Neuronal stem cell (in vitro differentiated cells): ENCODE results near the gene SZRD1.

ENCODE experiments used
- DNase-seq: peaks from one replicate; pipeline ENCODE4 v3.0.0-alpha.2; 2013; ENCODE audit warnings: low spot score
- H2AFZ ChIP-seq: one replicate; pipeline ENCODE4 v1.6.1; 2013; ENCODE audit warnings: mild to moderate bottlenecking, low read length, inconsistent platforms
- H2AK5ac ChIP-seq: 2 replicates; pipeline ENCODE4 v1.6.1; 2013; ENCODE audit warnings: low read depth, mild to moderate bottlenecking, inconsistent platforms, low read length, moderate library complexity, mixed read lengths
- H2BK120ac ChIP-seq: 2 replicates; pipeline ENCODE4 v1.6.1; 2013; ENCODE audit warnings: low read depth, mild to moderate bottlenecking, inconsistent platforms, low read length, moderate library complexity, mixed read lengths
- H2BK12ac ChIP-seq: one replicate; pipeline ENCODE4 v1.6.1; 2013; ENCODE audit warnings: low read length, inconsistent platforms
- H2BK15ac ChIP-seq: 2 replicates; pipeline ENCODE4 v1.6.1; 2013; ENCODE audit warnings: mild to moderate bottlenecking, low read length, inconsistent platforms, mixed read lengths
- H2BK5ac ChIP-seq: one replicate; pipeline ENCODE4 v1.6.1; 2013; ENCODE audit warnings: inconsistent platforms, mild to moderate bottlenecking, low read length, moderate library complexity
- H3K14ac ChIP-seq: one replicate; pipeline ENCODE4 v1.6.1; 2013; ENCODE audit warnings: low read length, inconsistent platforms
- H3K18ac ChIP-seq: 2 replicates; pipeline ENCODE4 v1.6.1; 2013; ENCODE audit warnings: low read length, inconsistent platforms
- H3K23ac ChIP-seq: 2 replicates; pipeline ENCODE4 v1.6.1; 2013; ENCODE audit warnings: low read depth, mild to moderate bottlenecking, mixed read lengths, low read length, inconsistent platforms; ENCODE audit not compliant: poor library complexity
- H3K27ac ChIP-seq: replicated peaks from 3 replicates; pipeline ENCODE4 v1.5.1; 2013; ENCODE audit warnings: low read length, inconsistent platforms
- H3K27me3 ChIP-seq, 3 experiments: 2 replicates each; pipeline ENCODE4 v1.6.1; 2013; ENCODE audit warnings: low read length in 3 of 3, mild to moderate bottlenecking in 2 of 3, inconsistent platforms in 1 of 3, low read depth in 1 of 3, mixed read lengths in 1 of 3, moderate library complexity in 1 of 3; ENCODE audit not compliant: control insufficient read depth in 3 of 3, insufficient read depth in 3 of 3
- H3K36me3 ChIP-seq, 2 donors: replicated peaks in 1 of 2; 2 replicates each; pipeline ENCODE4 v1.6.1; 2013; ENCODE audit warnings: low read length in 2 of 2; ENCODE audit not compliant: control insufficient read depth in 2 of 2, insufficient read depth in 2 of 2
- H3K4ac ChIP-seq: 2 replicates; pipeline ENCODE4 v1.6.1; 2013; ENCODE audit warnings: inconsistent platforms, mild to moderate bottlenecking, low read length, moderate library complexity
- H3K4me1 ChIP-seq, 2 donors: 1 replicate in 1 of 2; 2 replicates in 1 of 2; pipeline ENCODE4 v1.6.1; 2013; ENCODE audit warnings: low read length in 2 of 2, low read depth in 1 of 2; ENCODE audit not compliant: control insufficient read depth in 2 of 2, insufficient read depth in 1 of 2
- H3K4me2 ChIP-seq: one replicate; pipeline ENCODE4 v1.6.1; 2013; ENCODE audit warnings: mild to moderate bottlenecking, low read length, inconsistent platforms; ENCODE audit not compliant: insufficient read depth, poor library complexity, severe bottlenecking
- H3K4me3 ChIP-seq, 2 donors: 2 replicates each; pipeline ENCODE4 v1.5.1; 2013; ENCODE audit warnings: low read length in 2 of 2, mild to moderate bottlenecking in 2 of 2, inconsistent platforms in 1 of 2, moderate library complexity in 1 of 2
- H3K79me1 ChIP-seq: one replicate; pipeline ENCODE4 v1.6.1; 2013; ENCODE audit warnings: low read depth, mild to moderate bottlenecking, inconsistent platforms, low read length, moderate library complexity
- H3K9ac ChIP-seq: one replicate; pipeline ENCODE4 v1.6.1; 2013; ENCODE audit warnings: mild to moderate bottlenecking, low read depth, low read length, inconsistent platforms; ENCODE audit not compliant: poor library complexity
- H3K9me3 ChIP-seq, 2 donors: replicated peaks in 1 of 2; 2 replicates each; pipeline versions ENCODE3 to v1.6.1; 2013; ENCODE audit warnings: low read length in 2 of 2, mild to moderate bottlenecking in 2 of 2, inconsistent platforms in 1 of 2, low read depth in 1 of 2, mixed read lengths in 1 of 2, moderate library complexity in 1 of 2; ENCODE audit not compliant: control insufficient read depth in 2 of 2, insufficient read depth in 1 of 2
- H4K8ac ChIP-seq: one replicate; pipeline ENCODE4 v1.6.1; 2013; ENCODE audit warnings: low read depth, mild to moderate bottlenecking, inconsistent platforms, low read length, moderate library complexity
- H4K91ac ChIP-seq: one replicate; pipeline ENCODE4 v1.6.1; 2013; ENCODE audit warnings: low read length, low read depth, mild to moderate bottlenecking, inconsistent platforms; ENCODE audit not compliant: poor library complexity
- WGBS, 2 donors: extraction: QIAGEN DNeasy Blood & Tissue Kit; methylation state at CpG; one replicate each; pipeline ENCODE4 v1.1.7; 2013; ENCODE audit warnings: missing lambda C conversion rate in 2 of 2, mixed read lengths in 1 of 2; ENCODE audit not compliant: insufficient read length in 2 of 2, insufficient replicate concordance in 1 of 2; ENCODE audit errors: extremely low coverage in 2 of 2; 5-methylcytosine and 5-hydroxymethylcytosine counted together

The SZRD1 gene

GRCh38 chr1:16351456-16351993, 15.5 kb upstream of the SZRD1 start:
- H3K9me3 ChIP-seq = no peaks in the 10 kb centered on the region
- H3K4me1 ChIP-seq = peaks cover 7 to 10% of the 10 kb centered on the region in 2 donors
- peak overlapping the region; percentile 93 for H2AFZ ChIP-seq
- H3K9ac ChIP-seq = peak overlapping the region; percentile 99
- H2AK5ac ChIP-seq = peak overlapping the region; percentile 65
- no peak overlapping the region for H4K91ac ChIP-seq
- peak overlapping the region; percentile 87 for H2BK15ac ChIP-seq
- no peak overlapping the region for H4K8ac ChIP-seq
- H2BK5ac ChIP-seq = peak overlapping the region; percentile 94
- no peaks in the 10 kb centered on the region for H3K27me3 ChIP-seq
- peak overlapping the region; percentile 63 for H3K4me2 ChIP-seq
- H3K4me3 ChIP-seq = peak overlapping the region; percentile 93 to 99
- DNase-seq = no peak
- H2BK12ac ChIP-seq = no peak overlapping the region
- peak overlapping the region; percentile 99 for H3K14ac ChIP-seq
- peak overlapping the region; percentile 99 for H3K23ac ChIP-seq
- peak overlapping the region; percentile 100 for H3K18ac ChIP-seq
- WGBS, 2 donors = no CpG with 5 or more reads among the region's 20 CpGs
- H3K4ac ChIP-seq = no peak overlapping the region
- no peak overlapping the region for H2BK120ac ChIP-seq
- peaks cover 0 to 10% of the 10 kb centered on the region in 2 donors for H3K36me3 ChIP-seq
- peaks cover 5% of the 10 kb centered on the region for H3K79me1 ChIP-seq
- peak overlapping the region; percentile 76 for H3K27ac ChIP-seq

- no CpG with 5 or more reads among the region's 81 CpGs for WGBS, 2 donors
- Histone ChIP-seq H3K27me3 (peaks cover 0 to 2% (median 0%) of the 10 kb centered on the region in 3 experiments), H3K36me3 (peaks cover 0 to 10% of the 10 kb centered on the region in 2 donors), H3K23ac (peak within 1 kb of the TSS; percentile 99), H3K4me1 (peaks cover 7 to 10% of the 10 kb centered on the region in 2 donors), H3K79me1 (peaks cover 5% of the 10 kb centered on the region), H4K8ac (peak within 1 kb of the TSS; percentile 56), H2AFZ (peak within 1 kb of the TSS; percentile 93), H2BK15ac (peak within 1 kb of the TSS; percentile 87), H3K9me3 (no peaks in the 10 kb centered on the region), H2BK120ac (no peak within 1 kb of the TSS), H2BK12ac (no peak within 1 kb of the TSS), H3K4me2 (peak within 1 kb of the TSS; percentile 63), H4K91ac (no peak within 1 kb of the TSS), H3K4me3 (peak within 1 kb of the TSS; percentile 93 to 99), H3K14ac (peak within 1 kb of the TSS; percentile 99), H3K18ac (peak within 1 kb of the TSS; percentile 100), H3K9ac (peak within 1 kb of the TSS; percentile 99), H2BK5ac (peak within 1 kb of the TSS; percentile 94), H3K27ac (peak within 1 kb of the TSS; percentile 76), H3K4ac (peak within 1 kb of the TSS; percentile 95), H2AK5ac (peak within 1 kb of the TSS; percentile 65)
- DNase-seq = peak; percentile 95
Measured at GRCh38 chr1:16351994-16352841, 14.8 kb upstream of the SZRD1 start, which contains the start of gene FBXO42. TSS of gene FBXO42 (minus strand) at chr1:16352480. CDS start at chr1:16315418, 37,062 bp downstream.

DNA sequence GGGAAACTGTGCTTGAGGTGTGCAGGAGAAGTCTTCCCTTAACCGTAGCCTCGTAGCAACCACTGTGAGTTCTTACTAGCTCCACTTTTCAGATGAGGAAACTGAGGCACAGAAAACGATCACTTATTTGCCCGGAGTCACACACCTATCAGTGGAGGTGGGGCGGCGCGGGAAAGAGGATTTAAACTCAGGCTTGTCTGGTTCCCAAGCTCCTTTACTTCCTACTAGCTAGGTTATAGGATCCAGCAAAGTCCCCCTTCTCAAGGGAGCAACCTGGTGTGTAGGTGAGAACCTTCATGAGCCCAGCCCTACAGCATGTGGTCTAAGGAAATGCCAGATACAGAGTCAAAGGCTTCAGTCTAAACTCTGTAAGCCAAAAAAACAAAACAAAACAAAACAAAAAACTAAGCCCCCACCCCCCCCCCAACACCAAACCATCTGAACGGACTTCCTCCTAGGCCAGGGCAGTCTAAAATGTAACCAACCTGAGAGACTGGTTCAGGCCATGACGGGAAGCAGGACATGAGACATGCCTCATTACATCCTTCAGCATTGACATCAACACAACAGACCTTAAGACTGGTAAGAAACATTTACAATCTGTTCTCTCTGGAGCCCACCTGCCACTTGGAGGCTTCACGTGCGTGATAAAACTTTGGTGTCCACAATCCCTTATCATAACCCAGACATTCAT, 14.1 kb upstream of the SZRD1 start:
- Histone ChIP-seq H3K79me1 (peaks cover 5% of the 10 kb centered on the region), H3K18ac (peak overlapping the region; percentile 89), H4K91ac (no peak overlapping the region), H3K36me3 (peaks cover 0 to 10% of the 10 kb centered on the region in 2 donors), H2BK120ac (no peak overlapping the region), H3K4ac (no peak overlapping the region), H3K14ac (no peak overlapping the region), H2BK5ac (no peak overlapping the region), H3K9ac (peak overlapping the region; percentile 91), H2AFZ (peak overlapping the region; percentile 93), H3K23ac (peak overlapping the region; percentile 99), H4K8ac (peak overlapping the region; percentile 56), H2BK15ac (no peak overlapping the region), H3K4me2 (peak overlapping the region; percentile 57), H2BK12ac (no peak overlapping the region), H3K4me1 (peaks cover 7 to 10% of the 10 kb centered on the region in 2 donors), H2AK5ac (no peak overlapping the region), H3K4me3 (peak overlapping the region; percentile 13 to 99), H3K27me3 (peaks cover 0 to 2% (median 0%) of the 10 kb centered on the region in 3 experiments), H3K9me3 (no peaks in the 10 kb centered on the region), H3K27ac (peak overlapping the region; percentile 73)
- DNase-seq = no peak
- no CpG with 5 or more reads among the region's 11 CpGs for WGBS, 2 donors
